Activated CD8-positive, alpha-beta memory T cell treated with anti-CD3 and anti-CD28 coated beads, Interleukin-2, amount 50 U/mL, for 4 hours (primary cell): Measurements from ENCODE around the gene GALR3.

ENCODE experiments used
- DNase-seq: peaks from one replicate; pipeline ENCODE4 v3.0.0-alpha.2; 2020

Gene GALR3

DNA sequence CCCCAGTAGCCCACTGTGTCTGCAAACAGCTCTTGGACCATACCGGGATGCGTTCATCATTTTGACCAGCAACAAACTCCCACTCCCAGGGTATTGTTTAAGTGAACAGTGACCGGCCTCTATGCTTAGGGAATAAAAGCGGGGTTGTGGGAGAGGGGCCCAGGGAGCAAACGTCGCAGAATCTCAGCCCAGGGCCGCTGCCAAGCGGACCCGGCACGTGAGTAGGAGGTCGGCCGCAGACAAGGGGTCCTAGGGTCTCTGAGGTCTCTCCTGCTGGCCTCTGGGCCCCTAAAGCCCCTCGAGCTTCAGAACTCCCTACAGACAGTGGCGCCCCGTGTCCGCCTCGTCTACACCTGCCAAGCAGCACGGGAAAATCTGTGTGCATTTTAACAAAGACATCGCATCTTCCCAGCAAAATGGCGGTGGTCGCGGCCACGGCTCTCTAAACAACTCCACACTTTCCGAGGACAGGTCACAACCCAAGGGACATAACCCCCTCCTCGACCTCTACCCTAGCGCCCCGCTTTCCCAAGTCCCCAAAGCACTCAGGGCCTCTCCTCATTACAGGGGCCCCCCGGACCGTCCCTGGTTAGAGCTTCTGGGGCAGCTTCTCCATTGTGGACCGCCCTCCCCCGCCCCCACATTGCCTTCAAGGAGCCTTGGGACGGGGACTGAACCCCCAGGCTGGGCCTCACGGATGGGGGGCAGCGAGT is 19.4 kb upstream of the GALR3 start:
- no peak for DNase-seq

DNA sequence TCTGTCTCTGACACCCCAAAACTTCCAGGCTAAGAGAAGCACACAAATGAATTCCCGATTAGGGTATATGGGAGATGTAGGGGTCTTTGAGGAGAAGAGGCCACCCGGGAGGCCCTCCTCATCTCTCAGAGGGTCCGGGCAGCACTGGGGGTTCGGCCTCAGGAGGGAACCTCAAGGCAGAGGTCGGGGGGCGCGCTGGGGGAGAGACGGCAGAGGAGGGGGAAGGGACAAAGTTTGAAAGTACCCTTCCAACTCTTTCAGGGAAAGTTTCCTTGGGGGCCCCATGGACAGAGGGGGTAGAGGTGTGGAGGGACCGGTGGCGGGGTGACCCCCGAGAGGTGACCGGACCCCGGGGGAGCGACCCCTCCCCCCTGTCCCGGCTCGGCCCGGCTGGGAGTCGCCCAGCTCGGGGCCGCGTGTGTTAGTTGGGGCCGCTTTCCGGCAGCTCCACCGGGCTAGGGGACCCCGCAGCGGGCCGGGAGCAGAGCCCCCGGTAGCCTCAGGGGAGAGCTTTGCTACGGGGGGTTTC is 18.8 kb upstream of the GALR3 start:
- DNase-seq: no peak

DNA sequence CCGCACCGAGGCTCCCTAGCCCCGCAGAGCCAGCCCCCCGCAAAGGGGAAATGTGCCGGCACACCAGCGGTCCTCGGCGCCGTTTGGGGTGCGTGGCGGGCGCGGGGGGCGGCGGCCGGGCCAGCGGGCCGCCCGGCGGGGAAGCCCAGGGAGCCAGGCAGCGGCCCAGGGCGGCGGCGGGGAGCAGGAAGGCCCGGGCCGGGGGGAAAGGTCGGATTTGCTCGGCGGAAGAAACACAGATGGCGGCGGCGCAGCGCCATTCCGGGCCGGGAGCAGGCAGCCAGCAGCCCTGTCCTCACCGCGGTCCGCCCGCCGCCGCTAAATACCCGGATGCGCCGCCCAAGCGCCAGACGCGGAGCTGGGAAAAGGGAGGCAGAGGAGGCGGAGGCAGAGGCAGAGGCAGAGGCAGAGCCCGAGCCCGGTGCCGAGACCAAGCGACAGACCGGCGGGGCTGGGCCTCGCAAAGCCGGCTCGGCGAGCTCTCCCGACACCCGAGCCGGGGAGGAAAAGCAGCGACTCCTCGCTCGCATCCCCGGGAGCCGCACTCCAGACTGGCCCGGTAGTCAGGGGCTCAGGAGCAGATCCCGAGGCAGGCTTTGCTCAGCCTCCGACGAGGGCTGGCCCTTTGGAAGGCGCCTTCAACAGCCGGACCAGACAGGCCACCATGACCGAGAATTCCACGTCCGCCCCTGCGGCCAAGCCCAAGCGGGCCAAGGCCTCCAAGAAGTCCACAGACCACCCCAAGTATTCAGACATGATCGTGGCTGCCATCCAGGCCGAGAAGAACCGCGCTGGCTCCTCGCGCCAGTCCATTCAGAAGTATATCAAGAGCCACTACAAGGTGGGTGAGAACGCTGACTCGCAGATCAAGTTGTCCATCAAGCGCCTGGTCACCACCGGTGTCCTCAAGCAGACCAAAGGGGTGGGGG is 18.0 kb upstream of the GALR3 start:
- DNase-seq: peak; percentile 54

DNA sequence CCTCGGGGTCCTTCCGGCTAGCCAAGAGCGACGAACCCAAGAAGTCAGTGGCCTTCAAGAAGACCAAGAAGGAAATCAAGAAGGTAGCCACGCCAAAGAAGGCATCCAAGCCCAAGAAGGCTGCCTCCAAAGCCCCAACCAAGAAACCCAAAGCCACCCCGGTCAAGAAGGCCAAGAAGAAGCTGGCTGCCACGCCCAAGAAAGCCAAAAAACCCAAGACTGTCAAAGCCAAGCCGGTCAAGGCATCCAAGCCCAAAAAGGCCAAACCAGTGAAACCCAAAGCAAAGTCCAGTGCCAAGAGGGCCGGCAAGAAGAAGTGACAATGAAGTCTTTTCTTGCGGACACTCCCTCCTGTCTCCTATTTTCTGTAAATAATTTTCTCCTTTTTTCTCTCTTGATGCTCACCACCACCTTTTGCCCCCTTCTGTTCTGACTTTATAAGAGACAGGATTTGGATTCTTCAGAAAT is 17.3 kb upstream of the GALR3 start:
- DNase-seq: no peak

DNA sequence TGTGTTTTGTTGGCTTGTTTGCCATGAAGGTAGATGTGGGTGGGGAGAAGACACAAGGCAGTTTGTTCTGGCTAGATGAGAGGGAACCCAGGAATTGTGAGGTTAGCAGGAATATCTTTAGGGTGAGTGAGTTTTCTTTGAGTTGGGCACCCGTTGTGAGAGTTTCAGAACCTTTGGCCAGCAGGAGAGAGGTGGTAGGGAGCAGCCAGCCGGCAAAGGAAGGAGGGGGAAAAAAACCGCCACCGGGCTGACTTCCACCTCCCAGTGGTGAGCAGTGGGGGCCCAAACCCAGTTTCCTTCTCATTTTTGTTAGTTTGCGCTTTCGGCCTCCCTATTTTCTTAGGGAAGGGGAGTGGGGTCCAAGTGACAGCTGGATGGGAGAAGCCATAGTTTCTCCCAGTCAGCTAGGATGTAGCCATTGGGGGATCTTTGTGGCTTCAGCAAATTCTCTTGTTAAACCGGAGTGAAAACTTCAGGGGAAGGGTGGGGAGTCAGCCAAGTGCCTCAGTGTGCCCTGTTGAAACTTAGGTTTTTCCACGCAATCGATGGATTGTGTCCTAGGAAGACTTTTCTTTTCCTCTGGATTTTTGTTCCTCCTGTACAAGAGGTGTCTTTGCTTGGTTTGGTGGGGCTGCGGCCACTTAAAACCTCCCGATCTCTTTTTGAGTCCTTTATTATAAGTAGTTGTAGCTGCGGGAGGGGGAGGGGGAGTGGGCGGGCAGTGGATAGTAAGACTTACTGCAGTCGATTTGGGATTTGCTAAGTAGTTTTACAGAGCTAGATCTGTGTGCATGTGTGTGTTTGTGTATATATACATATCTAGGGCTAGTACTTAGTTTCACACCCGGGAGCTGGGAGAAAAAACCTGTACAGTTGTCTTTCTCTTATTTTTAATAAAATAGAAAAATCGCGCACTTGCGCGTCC is 16.5 kb upstream of the GALR3 start:
- no peak for DNase-seq

DNA sequence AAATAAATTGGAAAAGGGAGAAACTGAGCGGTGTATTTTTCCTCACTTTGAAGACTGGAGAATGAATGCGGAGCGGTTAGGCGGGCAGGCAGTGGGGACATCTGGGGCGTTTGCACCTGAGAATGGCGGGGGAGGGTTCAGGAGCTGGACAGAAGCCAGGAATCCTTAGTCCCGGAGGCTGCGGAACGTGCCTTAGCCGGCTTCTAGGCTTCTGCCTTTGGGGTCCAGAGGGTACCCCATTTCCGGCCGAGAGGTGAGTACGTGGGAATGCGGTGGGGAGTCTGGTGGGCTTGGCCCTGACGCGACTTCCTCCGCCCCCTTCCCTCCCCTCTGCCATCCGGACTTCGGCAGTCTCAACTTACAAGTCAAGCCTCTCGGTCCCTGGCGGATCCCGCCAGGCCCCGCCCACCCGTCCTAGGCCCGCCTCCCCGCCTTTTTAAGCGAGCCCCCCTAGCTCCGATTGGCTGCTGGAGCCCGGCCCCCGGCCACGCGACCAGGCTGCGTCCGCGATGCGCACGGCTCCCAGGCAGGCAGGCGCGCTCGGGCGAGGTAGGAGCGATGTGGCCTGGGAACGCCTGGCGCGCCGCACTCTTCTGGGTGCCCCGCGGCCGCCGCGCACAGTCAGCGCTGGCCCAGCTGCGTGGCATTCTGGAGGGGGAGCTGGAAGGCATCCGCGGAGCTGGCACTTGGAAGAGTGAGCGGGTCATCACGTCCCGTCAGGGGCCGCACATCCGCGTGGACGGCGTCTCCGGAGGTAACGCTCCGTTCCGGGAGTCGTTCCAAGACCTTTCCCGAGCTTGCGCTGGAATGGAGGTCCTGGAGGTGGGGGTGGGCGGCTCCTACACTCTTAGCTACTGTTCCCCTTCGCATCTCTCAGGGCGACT is 15.5 kb upstream of the GALR3 start, which contains the start of gene GCAT:
GCAT (plus strand) TSS at position 525 of the 884 bp plus-strand sequence; CDS start at position 559, 34 bp downstream.
- DNase-seq: peak; percentile 85

DNA sequence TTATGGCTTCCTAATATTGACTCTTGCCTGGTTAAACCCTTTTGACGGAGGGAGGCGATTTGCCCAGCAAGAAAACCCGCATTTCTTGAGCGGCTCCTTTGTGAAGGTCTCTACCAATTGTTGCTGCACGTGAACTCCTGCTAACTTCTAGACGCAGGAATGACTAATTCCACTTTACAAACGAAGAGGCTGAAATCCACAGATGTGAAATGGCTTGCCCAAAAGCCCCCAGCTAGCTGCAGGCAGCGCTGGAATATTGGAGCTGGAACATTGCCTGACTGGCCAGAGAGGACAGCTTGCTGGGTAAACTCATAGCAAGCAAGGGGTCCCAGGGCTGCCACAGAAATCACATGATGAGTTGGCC is 14.9 kb upstream of the GALR3 start:
- DNase-seq: no peak

DNA sequence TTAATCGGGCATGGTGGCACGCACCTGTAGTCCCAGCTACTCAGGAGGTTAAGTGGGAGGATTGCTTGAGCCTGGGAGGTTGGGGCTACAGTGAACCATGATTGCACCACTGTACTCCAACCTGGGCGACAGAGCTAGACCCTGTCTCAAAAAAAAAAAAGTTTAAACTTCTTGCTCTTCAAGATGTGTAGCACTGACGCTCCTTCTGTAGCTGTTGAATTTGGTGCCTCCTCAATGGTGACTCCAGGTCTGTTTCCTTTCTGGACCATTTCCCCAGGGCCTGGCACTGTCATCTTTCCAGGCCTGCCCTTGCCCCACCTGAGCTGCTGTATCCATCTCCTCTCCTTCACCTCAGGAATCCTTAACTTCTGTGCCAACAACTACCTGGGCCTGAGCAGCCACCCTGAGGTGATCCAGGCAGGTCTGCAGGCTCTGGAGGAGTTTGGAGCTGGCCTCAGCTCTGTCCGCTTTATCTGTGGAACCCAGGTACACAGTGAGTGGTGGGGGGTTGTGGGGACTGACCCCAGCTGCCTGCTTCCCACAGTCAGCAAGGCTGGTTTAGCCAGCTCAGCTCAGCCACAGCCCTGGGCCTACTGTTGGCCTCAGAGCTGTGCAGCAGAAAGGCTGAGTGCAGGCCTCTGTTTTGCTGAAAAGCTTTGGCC is 13.4 kb upstream of the GALR3 start:
- no peak for DNase-seq

DNA sequence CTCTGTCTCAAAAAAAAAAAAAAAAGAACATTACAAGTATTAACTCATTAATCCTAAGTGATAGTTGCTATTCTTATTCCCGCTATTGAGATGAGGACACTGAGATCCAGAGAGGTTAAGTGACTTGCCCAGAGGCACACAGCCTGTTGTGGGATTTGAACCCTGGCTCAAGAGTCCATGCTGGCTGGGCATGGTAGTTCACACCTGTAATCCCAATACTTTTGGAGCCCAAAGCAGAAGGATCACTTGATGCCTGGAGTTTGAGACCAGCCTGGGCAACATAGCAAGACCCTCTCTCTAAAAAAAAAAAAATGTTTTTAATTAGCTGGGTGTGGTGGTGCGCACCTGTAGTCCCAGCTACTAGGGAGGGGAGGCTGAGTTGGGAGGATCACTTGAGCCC is 11.3 kb upstream of the GALR3 start:
- no peak for DNase-seq

DNA sequence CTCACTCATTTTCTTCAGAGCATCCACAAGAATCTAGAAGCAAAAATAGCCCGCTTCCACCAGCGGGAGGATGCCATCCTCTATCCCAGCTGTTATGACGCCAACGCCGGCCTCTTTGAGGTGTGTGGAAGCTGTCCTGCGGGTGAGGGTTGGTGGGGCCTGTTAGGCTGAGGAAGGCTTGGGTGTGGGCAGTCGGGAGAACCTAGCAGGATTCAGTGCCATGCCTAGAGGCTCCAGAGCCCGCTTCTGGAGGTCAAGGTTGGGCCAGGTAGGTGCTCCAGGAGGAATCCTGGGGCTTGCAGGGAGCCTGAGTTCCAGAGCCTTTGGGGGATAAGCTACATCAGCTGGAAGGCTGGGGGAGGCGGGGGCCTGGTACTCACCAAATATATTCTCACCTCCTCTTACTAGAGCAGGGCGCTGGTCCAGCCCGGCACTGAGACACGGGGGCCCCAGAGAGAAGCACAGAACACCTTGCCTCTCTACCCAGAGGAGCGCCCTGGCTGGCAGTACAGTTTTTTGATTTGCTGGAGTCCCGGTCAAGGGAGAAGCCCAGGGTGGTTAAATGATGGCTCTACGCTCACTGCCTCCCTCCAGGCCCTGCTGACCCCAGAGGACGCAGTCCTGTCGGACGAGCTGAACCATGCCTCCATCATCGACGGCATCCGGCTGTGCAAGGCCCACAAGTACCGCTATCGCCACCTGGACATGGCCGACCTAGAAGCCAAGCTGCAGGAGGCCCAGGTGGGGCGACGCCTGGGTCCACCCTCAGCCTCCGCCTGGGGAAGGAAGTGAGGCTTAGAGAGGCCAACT is 10.1 kb upstream of the GALR3 start:
- DNase-seq: no peak

DNA sequence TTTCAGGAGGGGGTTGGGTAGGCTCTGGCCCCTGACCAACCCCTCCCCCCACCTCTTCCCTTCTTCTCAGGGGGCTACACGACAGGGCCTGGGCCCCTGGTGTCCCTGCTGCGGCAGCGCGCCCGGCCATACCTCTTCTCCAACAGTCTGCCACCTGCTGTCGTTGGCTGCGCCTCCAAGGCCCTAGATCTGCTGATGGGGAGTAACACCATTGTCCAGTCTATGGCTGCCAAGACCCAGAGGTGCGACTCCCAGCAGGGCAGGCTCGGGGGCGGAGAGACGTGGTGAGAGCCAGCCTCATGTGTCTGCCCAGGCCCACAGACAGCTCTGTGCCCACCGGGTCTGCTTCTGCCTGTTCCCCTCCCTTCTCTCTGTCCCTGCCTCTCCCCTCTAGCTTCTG is 7.6 kb upstream of the GALR3 start:
- no peak for DNase-seq

DNA sequence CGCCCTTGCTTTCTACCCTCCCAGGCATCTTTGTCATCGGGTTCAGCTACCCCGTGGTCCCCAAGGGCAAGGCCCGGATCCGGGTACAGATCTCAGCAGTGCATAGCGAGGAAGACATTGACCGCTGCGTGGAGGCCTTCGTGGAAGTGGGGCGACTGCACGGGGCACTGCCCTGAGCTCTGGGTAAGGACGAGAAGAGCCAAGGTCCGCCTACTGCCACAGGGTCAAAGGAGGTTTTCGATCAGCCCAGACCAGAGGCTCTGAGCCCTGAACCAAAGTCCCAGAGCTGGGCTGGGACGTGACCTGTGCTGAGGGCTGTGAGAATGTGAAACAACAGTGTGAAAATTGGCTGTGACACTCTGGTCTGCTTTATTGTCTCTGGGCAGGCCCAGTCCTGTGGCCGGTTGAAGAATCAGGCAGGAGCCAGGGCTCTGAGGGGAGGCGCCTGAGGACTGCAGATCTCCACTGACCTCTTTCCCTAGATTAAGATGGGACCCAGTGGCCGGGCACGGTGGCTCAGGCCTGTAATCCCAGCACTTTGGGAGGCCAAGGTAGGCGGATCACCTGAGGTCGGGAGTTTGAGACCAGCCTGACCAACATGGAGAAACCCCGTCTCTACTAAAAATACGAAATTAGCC is 6.5 kb upstream of the GALR3 start:
- no peak for DNase-seq

DNA sequence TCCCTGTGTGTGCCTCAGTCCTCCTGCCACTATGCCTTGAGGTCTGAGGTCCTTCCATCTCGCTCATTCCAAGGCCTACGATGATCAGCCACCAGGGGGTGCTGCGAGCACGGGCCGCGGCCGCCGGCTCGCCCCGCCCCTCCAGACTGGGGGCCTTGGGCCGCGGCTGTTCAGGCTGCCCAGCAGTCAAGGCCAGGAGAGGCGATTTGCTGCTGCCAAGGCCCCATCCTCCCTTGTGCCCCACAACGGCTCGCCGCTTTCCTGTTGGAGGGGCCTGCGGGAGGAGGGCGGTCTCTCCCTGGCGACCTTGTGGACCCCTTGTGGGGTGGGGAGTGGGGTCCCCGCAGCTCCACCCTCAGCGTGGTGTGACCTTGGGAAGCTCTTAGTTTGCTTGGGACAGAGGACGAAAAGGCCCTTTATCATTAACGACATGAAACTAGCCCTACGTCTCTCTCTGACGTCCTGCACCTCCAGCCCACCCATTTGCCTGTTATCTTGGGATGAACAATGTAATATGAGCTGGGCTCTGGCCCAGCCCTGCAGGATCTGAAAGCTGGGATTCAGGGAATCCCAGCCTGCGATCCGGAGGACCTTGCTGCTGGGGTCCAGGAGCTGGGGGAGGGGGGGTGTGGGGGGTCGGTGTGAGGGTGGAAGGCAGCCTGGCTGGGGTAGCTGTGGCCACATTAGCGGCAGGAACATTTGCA is 5.3 kb upstream of the GALR3 start:
- DNase-seq: peak; percentile 86

DNA sequence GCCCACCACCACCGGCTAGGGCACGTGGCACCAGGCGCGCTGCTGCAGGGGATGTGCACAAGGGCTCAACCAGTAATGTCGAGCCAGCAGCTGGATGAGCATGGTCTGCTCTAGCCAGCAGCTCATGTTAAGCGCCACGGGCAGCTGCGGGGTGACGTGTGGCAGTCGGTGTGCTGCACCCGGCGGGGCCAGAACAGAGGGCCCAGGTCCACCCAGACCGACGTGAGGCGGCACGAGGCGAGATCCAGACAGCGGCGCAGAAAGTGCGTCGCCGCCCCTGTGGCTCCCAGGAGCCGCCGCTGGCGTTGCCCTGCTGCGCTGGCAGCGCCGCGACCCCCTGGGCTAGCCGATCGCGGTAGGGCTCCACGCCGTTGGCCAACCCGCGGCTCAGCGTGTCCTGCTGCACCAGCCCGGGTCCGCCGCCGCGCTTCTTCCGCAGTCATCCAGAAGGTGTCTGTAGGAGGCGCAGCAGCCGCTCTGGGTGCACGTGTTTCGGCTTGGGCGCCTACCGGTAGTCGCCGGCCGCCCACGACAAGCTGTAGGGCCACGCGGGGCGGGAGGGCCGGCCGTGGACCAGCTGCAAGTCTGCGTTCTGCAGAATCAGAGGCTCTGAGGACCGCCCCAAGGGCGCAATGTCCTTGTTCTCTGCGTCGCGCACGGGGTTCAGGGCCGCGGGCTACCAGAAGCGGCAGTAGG is 4.6 kb upstream of the GALR3 start:
- peak; percentile 65 for DNase-seq

DNA sequence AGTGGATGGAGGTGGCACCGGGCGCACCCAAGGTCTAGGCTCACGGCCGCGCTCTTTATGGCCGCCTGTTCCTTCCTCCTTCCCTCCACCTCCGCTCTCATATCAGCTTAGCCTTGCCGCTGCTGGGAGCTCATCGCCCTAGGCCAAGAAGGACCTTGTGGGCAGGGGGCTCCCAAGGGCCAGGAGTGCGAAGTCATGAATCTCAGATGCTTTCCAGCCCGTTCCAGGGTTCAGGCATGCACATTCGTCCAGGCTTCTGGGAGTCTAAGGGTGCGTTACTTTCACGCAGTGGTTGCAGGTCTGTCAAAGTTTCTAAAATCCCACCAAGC is 4.1 kb upstream of the GALR3 start:
- DNase-seq: no peak

DNA sequence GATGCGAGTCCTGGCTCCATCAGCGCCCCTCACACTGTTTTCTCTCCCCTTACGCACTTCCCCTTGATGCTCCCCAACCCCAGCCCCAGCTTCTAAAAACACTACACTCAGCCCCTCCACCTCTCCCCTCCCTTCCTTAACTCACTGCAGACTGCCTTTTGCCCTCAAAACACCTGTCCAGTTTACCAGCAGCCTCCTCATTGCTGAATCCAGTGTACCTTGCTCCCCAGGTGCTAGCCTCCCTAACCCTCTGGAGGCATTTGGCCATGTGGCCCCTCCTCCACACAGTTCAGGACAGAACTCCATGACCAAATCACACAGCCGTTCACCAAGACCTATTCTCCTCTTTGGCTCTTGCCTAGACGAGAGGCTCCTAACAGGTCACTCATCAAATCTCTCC is 2.8 kb upstream of the GALR3 start:
- DNase-seq: no peak

DNA sequence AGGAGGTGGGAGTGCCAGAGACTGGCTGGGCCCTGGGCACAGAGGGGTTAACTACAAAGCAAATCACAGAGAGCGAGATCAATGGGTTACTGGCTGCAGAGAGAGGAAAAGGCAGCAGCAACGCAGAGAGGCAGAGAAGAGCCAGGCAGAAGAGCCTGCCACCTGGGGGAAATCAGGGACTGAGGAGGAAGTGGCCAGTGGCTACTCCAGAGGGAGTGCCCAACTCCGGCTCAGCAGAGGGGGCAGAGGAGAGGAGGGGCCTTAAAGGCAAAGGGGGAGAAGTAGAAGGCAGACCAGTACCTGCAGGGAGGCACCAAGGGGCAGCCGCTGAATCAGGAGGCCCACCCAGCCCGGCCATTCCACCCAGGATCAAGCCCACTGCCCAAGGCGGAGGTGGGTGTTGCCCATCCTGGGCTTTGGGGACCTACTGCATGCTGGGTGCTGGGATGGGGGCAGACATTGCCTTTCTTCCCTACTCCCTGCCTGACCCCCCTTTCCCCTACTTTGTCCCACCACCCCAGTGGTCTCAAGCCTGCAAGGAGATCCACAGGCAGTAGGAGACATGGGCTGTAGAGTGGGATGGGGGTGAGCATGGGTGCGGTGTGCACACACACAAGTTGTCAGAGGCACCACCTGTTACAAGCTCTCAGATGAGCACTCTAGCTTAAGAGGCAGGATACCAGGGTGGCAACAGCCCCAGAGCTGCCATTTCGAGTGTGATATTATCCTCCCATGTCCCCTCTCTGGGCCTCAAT is 926 bp upstream of the GALR3 start:
- no peak for DNase-seq
